Body of pancreas (tissue), 4 donors: ENCODE data around the gene CCDC124. TPM values are rescaled to one million over a fixed set of nuclear protein-coding genes. Genes with fewer than 3 reads are reported as not detected.

Experiments
- ATAC-seq: fragments of 150-250 bp; one replicate; pipeline ENCODE4 v1.9.1; 2016
- DNase-seq, 4 donors: peaks; one replicate each; pipeline ENCODE4 v3.0.0-alpha.2; 2019
- H3K27ac ChIP-seq, 4 donors: fragments of 200-600 bp; sonication (generic); 1 replicate in 3 of 4; 2 replicates in 1 of 4; pipeline versions ENCODE4 v1.5.1 to v1.6.1; 2016 to 2019; ENCODE audit warnings: mild to moderate bottlenecking in 1 of 4, mixed read lengths in 1 of 4, moderate library complexity in 1 of 4
- H3K27me3 ChIP-seq, 2 donors: fragments of 200-600 bp; sonication (generic); one replicate each; pipeline ENCODE4 v1.6.0; 2016; ENCODE audit warnings: mild to moderate bottlenecking in 1 of 2
- H3K36me3 ChIP-seq, 2 donors: fragments of 200-600 bp; sonication (generic); replicated peaks in 1 of 2; 2 replicates each; pipeline ENCODE4 v1.5.1; 2016; ENCODE audit warnings: low read depth in 2 of 2; ENCODE audit not compliant: insufficient read depth in 1 of 2
- H3K4me1 ChIP-seq: fragments of 200-600 bp; sonication (generic); one replicate; pipeline ENCODE4 v1.6.0; 2016
- H3K4me3 ChIP-seq, 2 donors: fragments of 200-600 bp; sonication (generic); 1 replicate in 1 of 2; 2 replicates in 1 of 2; pipeline ENCODE4 v1.5.1; 2016 to 2019
- H3K9me3 ChIP-seq, 3 donors: fragments of 200-600 bp; sonication (generic); 1 replicate in 2 of 3; 2 replicates in 1 of 3; pipeline ENCODE4 v1.5.1; 2016
- CTCF ChIP-seq, 7 experiments: fragments of 450-650 bp in 4 of 7; fragments of 200-600 bp in 3 of 7; sonication (generic) in 3 of 7; IDR thresholded peaks; one replicate each; pipeline ENCODE4 v1.5.1; 2016 to 2019; ENCODE audit warnings: antibody characterized with exemption in 7 of 7
- POLR2A ChIP-seq, 3 donors: fragments of 450-650 bp; IDR thresholded peaks; one replicate each; pipeline ENCODE4 v1.6.1; 2016; ENCODE audit warnings: antibody characterized with exemption in 3 of 3, mild to moderate bottlenecking in 2 of 3
- WGBS, 2 donors: methylation state at CpG; one replicate each; pipeline ENCODE4 v1.1.5; 2017; 5-methylcytosine and 5-hydroxymethylcytosine counted together
- intact Hi-C: fragments of 100-400 bp; cut with DNase I; formaldehyde crosslinking; loops from one replicate; pipeline ENCODE4 v1.15.1; 2023
- total RNA-seq, 2 donors: library from RNA; depleted of rRNA; stranded (reverse); fragments of >200 nt; gene quantifications; one replicate each; pipeline ENCODE4 v1.1.0, GENCODE V29; 2016

CCDC124 gene
- total RNA-seq, 2 donors from 2014 or later: 25.2 to 84.0 TPM

- TF ChIP-seq POLR2A (IDR thresholded peaks at IDR 0.05): no peak
- no peak for TF ChIP-seq CTCF (IDR thresholded peaks at IDR 0.05)
- Histone ChIP-seq H3K9me3 (no peaks in the 10 kb centered on the region), H3K27ac (no peak overlapping the region), H3K36me3 (peaks cover 0 to 2% of the 10 kb centered on the region in 2 donors), H3K4me1 (peaks cover 3% of the 10 kb centered on the region), H3K27me3 (no peaks in the 10 kb centered on the region), H3K4me3 (no peak overlapping the region)
- 87 to 91% methylated on average over 16 of the region's 17 CpGs for WGBS, 2 donors
- intact Hi-C loops: loop anchor here (5.0 kb wide), 2 partner anchors 55 to 120 kb away; no protein-coding TSS in a partner anchor
- ATAC-seq: no peak
- no peak for DNase-seq
These were observed 9.4 kb downstream of the CCDC124 start for GRCh38 chr19:17942181-17942580.

GRCh38 chr19:17942582-17943273, 9.9 kb downstream of the CCDC124 start:
- TF ChIP-seq CTCF (IDR thresholded peaks at IDR 0.05) (no peak), POLR2A (IDR thresholded peaks at IDR 0.05) (no peak)
- Histone ChIP-seq H3K27ac (no peak overlapping the region), H3K4me3 (no peak overlapping the region), H3K4me1 (peaks cover 6% of the 10 kb centered on the region), H3K36me3 (peaks cover 0 to 2% of the 10 kb centered on the region in 2 donors), H3K27me3 (no peaks in the 10 kb centered on the region), H3K9me3 (no peaks in the 10 kb centered on the region)
- DNase-seq: no peak
- no peak for ATAC-seq
- intact Hi-C loops: loop anchor here (5.0 kb wide), 2 partner anchors 55 to 120 kb away; no protein-coding TSS in a partner anchor
- 85 to 87% methylated on average over 34 to 41 of the region's 41 CpGs for WGBS, 2 donors

- no peak overlapping the region for H3K27ac ChIP-seq
- intact Hi-C loops: loop anchor here (5.0 kb wide), 2 partner anchors 54 to 119 kb away; no protein-coding TSS in a partner anchor
- WGBS, 2 donors: 85 to 90% methylated on average over 19 to 30 of the region's 57 CpGs
- peaks cover 7% of the 10 kb centered on the region for H3K4me1 ChIP-seq
- no peaks in the 10 kb centered on the region for H3K9me3 ChIP-seq
- H3K36me3 ChIP-seq: peaks cover 0 to 2% of the 10 kb centered on the region in 2 donors
- TF ChIP-seq CTCF (IDR thresholded peaks at IDR 0.05): no peak
- TF ChIP-seq POLR2A (IDR thresholded peaks at IDR 0.05): no peak
- DNase-seq (no peak), ATAC-seq (no peak)
- no peaks in the 10 kb centered on the region for H3K27me3 ChIP-seq
- H3K4me3 ChIP-seq: no peak overlapping the region
These were observed 10.7 kb downstream of the CCDC124 start for GRCh38 chr19:17943274-17944221.

- no peaks in the 10 kb centered on the region for H3K9me3 ChIP-seq
- H3K27ac ChIP-seq: no peak overlapping the region
- H3K27me3 ChIP-seq: no peaks in the 10 kb centered on the region
- H3K4me1 ChIP-seq: peaks cover 14% of the 10 kb centered on the region
- H3K36me3 ChIP-seq: no peaks in the 10 kb centered on the region
- intact Hi-C loops: loop anchor here (5.0 kb wide), 2 partner anchors 53 to 118 kb away; no protein-coding TSS in a partner anchor
- WGBS, 2 donors: 89 to 90% methylated on average over 4 of the region's 4 CpGs
- DNase-seq (no peak), ATAC-seq (no peak)
- no peak overlapping the region for H3K4me3 ChIP-seq
- TF ChIP-seq CTCF (IDR thresholded peaks at IDR 0.05) (no peak), POLR2A (IDR thresholded peaks at IDR 0.05) (no peak)
These were observed 11.5 kb downstream of the CCDC124 start for GRCh38 chr19:17944301-17944700.
